ENCODE measurements around the gene KY.

GRCh38 chr3:134643150-134643675, 7.6 kb downstream of the KY start:
- TF ChIP-seq EZH2 (IDR thresholded peaks at IDR 0.05; ENCODE audit: borderline replicate concordance, insufficient read depth, low read length, poor library complexity, severe bottlenecking), result no peak
- no peak for TF ChIP-seq SMC3 (conservative IDR thresholded peaks at IDR 0.05; ENCODE audit: poor library complexity)
- TF ChIP-seq TAF1 (IDR thresholded peaks at IDR 0.05; ENCODE audit: low read depth), result no peak
- TF ChIP-seq, protein P1, sequence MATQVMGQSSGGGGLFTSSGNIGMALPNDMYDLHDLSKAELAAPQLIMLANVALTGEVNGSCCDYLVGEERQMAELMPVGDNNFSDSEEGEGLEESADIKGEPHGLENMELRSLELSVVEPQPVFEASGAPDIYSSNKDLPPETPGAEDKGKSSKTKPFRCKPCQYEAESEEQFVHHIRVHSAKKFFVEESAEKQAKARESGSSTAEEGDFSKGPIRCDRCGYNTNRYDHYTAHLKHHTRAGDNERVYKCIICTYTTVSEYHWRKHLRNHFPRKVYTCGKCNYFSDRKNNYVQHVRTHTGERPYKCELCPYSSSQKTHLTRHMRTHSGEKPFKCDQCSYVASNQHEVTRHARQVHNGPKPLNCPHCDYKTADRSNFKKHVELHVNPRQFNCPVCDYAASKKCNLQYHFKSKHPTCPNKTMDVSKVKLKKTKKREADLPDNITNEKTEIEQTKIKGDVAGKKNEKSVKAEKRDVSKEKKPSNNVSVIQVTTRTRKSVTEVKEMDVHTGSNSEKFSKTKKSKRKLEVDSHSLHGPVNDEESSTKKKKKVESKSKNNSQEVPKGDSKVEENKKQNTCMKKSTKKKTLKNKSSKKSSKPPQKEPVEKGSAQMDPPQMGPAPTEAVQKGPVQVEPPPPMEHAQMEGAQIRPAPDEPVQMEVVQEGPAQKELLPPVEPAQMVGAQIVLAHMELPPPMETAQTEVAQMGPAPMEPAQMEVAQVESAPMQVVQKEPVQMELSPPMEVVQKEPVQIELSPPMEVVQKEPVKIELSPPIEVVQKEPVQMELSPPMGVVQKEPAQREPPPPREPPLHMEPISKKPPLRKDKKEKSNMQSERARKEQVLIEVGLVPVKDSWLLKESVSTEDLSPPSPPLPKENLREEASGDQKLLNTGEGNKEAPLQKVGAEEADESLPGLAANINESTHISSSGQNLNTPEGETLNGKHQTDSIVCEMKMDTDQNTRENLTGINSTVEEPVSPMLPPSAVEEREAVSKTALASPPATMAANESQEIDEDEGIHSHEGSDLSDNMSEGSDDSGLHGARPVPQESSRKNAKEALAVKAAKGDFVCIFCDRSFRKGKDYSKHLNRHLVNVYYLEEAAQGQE (IDR thresholded peaks at IDR 0.05; ENCODE audit: borderline replicate concordance), result no peak
- TF ChIP-seq, protein P2, sequence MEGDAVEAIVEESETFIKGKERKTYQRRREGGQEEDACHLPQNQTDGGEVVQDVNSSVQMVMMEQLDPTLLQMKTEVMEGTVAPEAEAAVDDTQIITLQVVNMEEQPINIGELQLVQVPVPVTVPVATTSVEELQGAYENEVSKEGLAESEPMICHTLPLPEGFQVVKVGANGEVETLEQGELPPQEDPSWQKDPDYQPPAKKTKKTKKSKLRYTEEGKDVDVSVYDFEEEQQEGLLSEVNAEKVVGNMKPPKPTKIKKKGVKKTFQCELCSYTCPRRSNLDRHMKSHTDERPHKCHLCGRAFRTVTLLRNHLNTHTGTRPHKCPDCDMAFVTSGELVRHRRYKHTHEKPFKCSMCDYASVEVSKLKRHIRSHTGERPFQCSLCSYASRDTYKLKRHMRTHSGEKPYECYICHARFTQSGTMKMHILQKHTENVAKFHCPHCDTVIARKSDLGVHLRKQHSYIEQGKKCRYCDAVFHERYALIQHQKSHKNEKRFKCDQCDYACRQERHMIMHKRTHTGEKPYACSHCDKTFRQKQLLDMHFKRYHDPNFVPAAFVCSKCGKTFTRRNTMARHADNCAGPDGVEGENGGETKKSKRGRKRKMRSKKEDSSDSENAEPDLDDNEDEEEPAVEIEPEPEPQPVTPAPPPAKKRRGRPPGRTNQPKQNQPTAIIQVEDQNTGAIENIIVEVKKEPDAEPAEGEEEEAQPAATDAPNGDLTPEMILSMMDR (IDR thresholded peaks at IDR 0.05; ENCODE audit: poor library complexity, severe bottlenecking), result no peak
- no peak for TF ChIP-seq POLR2AphosphoS5 (IDR thresholded peaks at IDR 0.05)
- no peak for TF ChIP-seq MXI1 (conservative IDR thresholded peaks at IDR 0.05; ENCODE audit: poor library complexity, severe bottlenecking)
